Measurements from ENCODE around the gene ARID1B. TPM values are rescaled to one million over a fixed set of nuclear protein-coding genes. Genes with fewer than 3 reads are reported as not detected.

Gene ARID1B
- polyA plus RNA-seq, 4 donors, result 57.0 to 87.6 (median 71.7) TPM

DNA sequence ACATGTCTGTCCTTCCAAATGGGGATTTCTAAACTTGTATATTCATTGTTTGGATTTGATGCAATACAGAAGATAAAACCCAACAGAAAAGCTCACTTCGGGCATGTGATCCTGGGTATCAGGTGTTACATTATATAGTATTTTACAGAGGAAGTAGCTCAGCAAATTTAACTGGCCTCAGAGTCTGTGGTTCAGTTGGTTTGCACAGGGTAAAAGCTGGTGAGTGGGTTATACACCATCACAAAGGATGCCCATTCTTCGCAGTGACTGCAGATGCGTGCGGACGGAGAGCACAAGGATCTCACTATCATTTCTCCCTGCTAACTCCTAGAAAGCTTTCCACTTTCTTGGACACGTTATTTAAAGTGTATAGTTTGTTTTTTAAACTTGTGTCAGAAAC, 309.5 kb downstream of the ARID1B start:
- DNase-seq (ENCODE audit: low read depth in 4 of 4, low spot score in 3 of 4), result no peak

DNA sequence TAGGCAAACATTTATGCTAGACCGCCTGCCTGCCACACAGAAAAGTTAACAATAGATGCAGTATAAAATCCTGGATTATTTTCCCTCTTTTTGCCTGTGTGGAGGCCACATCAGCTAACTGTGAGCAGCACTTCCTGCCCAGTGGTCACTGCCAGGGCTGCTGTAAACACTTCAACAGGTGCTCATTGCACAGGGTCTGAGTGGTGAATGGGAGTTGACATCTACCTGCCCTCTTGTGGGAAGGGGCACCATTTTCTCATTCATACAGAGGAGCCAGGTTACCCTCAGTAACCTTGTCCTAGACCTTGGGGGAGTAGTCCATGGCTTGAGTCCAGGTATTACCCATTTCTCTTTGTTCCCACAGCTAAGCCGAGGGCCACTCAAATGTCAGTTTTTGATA, 310.8 kb downstream of the ARID1B start:
- no peak for DNase-seq (ENCODE audit: low read depth in 4 of 4, low spot score in 3 of 4)

DNA sequence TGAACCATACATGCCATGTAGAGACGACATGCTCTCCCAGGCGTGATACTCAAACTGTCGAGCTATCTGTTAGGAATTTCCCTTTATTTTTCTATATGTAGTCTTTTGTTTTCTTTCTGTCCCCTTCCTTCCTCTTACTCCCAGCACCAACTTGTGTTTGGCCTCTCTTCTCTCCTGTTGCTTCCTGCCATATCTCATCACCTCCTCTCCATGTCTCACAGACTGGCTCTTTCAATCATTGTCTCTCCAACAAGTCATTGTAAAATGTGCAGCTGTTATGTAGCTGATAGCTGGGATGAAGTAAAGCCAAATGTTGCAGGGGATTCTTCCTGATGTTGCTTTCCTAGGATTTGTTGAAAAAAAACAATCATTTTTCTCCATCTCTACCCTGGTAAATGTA, 311.7 kb downstream of the ARID1B start:
- DNase-seq (ENCODE audit: low read depth in 4 of 4, low spot score in 3 of 4), result no peak

DNA sequence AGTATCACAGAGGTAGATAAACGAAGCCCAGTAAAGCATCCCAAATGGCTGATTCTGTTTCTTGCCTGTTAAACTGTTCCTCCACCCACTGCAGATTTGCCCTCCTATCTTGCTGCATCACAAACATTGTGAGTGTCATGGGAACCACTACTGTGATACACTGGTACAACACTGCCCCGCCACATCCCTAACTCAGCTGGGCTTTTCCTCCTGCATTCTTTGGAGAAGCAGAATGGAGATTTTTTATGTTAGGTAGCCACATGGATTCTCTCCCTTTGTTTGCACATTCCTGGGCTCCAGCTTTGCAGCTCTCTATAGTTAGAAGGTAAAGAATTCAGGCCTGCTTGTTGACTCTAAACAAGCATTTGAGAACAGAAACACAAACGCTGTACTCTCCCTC, 312.1 kb downstream of the ARID1B start:
- no peak for DNase-seq (ENCODE audit: low read depth in 4 of 4, low spot score in 3 of 4)

DNA sequence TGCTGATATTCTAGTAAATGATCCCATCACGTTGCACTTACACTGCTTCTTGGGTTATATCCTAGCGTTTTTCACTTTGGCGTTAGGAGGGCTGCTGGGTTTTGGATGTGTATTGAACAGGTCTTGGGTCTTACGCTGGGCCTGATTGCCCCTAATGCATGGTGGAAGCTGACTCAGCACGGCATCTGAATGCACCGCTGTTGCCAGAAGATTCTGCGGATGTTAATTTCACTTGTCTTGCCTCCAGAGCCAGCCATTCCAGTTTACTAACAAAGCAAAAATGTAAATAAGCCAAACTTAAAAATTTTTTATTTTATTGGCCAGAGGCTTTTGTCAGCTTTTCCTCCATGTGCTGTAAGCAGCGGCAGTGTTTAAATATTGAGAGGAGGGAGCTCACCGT, 312.7 kb downstream of the ARID1B start:
- no peak for DNase-seq (ENCODE audit: low read depth in 4 of 4, low spot score in 3 of 4)

DNA sequence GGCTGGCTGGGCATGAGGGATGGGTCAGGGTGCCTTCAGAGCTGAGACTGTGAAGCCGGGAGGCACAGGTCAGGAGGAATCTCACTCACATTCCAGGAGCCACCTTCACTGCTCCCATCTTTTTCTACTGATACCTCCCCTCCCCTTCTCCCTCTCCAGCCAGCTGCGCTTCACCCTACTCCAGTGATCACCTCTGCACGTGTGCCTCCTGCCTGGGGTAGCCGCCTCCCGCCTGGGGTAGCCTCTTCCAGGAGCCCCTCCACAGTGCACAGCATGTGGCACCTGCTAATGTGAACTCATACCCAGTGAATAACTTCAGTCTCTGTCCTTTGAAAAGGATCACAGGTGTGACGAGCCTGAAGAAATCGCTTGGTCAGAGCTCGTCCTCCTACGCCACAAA, 313.6 kb downstream of the ARID1B start:
- DNase-seq (ENCODE audit: low read depth in 4 of 4, low spot score in 3 of 4), result no peak

DNA sequence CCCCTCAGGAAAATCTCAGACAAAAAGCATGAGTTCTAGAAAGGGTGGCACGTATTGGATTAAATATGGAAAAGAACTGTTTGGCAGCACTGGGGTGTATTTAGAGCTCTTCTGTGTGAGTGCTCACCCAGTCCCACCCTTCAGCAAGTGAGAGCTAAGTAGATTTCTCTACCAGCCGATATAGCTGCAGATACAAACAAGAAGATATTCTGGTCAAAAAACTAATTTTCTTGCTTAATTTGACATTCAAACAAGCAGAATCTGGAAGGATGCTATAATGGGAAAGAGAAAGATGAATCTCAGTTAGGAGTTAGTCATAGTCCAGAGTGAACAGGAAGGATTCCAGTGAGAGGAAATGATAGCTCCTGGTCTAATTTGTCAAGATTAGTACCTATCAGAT, 314.1 kb downstream of the ARID1B start:
- DNase-seq (ENCODE audit: low read depth in 4 of 4, low spot score in 3 of 4), result no peak

DNA sequence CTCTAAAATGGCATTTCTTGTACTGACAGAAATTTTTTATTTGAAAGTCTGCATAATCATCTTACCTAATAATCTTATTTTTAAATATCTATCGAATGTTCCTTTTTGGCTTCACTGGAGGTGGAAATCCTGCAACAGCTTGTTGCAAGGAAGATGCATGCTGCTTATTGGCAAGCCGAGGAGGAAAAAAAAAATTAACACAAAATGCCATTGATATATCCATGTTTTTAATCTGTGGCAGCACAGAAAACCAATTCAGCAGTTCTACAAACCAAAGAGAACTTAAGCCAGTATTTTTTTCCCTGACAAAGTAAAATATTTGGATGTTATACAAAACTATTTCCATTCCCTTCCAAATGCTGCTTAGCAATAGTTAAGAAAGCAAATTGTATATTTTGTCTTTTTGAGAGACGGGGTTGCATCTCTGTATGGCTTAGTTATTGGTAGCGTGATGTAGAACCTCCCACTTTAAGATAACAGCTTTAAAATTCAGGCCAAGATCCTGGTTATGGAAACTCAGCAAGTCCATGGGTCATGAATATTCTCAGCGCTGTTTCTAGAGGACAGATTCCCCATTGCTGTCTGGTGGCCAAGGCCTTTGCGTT, 314.8 kb downstream of the ARID1B start:
- DNase-seq (ENCODE audit: low read depth in 4 of 4, low spot score in 3 of 4), result no peak

DNA sequence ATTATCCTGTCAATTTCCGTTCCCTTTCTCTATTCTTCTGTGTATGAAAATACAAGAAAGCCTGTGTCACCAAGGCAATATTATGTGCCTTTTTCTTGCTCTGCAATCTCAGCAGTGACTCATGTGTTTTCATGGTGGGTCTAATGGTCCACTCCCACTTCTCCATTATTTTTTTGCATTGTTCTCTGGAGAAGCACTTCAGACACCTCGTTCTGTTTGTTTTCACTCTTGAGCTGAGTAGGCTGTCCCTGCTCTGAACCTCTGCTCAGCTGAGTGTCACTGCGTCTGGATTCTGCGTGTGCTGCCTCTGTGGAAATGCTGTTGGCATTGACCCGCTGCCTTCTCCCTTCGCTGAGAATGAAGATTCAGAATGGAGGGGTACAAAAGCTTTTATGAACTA, 315.6 kb downstream of the ARID1B start:
- no peak for DNase-seq (ENCODE audit: low read depth in 4 of 4, low spot score in 3 of 4)

DNA sequence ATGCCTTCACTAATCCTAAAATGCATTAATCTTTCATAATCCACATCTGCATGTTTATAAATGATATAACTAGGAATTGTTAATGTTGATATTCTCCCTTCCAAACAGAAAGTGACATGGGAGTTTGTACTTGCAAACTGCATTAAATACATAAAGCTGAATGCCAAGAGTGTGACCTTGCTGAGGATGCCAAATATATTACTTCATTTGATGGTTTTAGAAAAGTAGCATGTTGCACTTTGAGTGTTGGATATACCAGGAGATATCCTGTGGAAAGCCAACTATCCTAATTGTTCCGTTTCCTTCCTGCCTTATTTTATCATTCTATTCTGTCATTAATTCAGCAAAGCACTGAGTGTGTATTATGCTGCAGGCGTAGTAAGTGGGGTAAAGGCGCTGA, 316.4 kb downstream of the ARID1B start:
- DNase-seq (ENCODE audit: low read depth in 4 of 4, low spot score in 3 of 4), result no peak

DNA sequence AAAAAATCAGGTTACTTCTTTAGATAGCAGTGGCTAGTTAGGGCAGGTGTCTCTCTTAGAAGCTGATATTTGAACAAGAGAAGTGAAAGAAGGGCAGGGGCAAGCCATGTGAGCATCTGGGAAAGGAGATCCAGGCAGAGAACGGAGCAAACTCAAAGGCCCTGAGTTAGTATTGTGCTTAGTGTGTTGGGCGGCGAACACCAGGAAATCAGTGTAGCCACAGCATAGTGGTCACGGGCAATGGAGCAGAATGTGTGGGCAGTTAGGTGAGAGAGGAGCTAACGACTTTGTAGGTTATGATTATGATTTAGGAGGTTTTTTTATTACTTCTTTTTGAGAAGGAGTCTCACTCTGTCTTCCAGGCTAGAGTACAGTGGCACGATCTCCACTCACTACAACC, 316.9 kb downstream of the ARID1B start:
- no peak for DNase-seq (ENCODE audit: low read depth in 4 of 4, low spot score in 3 of 4)

DNA sequence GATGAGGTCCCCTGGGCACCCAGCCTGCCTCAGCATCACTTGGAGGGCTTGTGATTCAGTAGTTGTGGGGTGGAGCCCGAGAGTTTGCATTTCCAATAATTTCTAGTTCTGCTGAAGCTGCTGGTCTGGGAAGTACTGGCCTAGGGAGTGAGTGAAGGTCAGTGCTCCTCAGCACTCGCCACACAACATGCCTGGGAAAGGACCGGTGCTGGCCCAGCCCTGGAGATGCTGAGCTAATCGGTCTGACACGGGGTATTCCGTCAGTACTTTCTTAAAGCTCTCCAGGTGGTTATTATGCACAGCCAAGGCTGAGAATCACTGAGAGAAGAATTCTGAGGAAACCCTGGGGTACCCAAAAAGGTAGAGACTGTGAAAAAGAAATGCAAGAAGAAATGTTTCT, 317.9 kb downstream of the ARID1B start:
- DNase-seq (ENCODE audit: low read depth in 4 of 4, low spot score in 3 of 4), result no peak

DNA sequence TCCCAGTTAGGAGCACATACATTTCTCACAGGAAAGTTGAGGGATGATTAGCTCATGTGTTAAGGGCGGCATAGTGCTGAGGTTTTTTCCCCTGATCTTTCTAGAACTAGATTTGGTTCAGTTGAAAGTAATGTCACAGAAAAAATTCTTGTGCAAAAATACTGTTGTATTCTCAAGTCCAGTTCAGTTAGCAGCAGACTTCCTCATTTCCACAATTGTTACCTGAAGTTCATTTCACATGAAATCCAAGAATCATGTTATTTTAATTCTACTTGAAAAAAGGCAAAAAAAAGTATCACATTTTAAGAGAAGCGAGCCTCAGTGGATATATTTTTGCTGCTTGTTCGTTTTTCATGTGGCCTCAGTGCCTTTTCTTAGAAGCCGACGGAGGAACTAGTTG, 318.4 kb downstream of the ARID1B start:
- DNase-seq (ENCODE audit: low read depth in 4 of 4, low spot score in 3 of 4), result no peak

DNA sequence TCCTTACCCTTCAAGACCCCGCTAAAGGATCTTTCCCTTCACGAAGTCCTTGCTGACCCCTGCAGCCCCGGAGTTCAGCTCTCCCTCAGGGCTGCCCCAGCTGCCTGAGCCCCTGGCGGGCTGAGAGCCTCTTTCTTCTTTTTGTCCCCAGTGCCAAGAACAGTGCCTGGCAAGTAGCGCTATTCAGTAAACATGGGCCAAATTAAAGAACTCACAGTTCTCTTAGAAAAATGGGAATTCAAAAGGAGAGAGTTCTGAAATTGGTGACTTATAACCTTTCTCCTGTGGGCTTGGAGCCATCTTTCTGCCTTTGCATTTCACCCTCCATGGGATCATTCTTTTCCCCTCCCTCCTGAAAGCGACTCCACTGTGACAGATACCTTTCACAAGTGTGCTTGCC, 318.9 kb downstream of the ARID1B start:
- DNase-seq (ENCODE audit: low read depth in 4 of 4, low spot score in 3 of 4), result no peak

DNA sequence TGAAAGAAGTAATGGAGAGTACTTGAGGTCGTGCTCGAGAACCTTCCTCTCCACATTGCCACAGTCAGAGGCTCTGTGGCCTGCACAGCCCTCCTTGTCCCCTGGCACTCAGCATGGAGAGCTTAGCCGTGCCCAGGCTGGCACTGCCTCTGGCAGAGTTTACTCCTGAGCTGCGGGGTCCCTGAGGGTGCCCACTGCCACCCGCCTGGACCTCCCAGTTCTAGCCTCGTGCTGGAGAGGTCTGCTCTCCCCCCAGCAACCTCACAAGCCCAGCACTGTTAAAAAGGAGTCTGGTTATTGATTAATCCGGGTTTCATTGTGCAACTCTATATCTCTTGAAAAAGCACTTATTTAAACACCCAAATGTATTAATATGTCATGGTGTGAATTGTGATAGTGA, 319.3 kb downstream of the ARID1B start:
- no peak for DNase-seq (ENCODE audit: low read depth in 4 of 4, low spot score in 3 of 4)

DNA sequence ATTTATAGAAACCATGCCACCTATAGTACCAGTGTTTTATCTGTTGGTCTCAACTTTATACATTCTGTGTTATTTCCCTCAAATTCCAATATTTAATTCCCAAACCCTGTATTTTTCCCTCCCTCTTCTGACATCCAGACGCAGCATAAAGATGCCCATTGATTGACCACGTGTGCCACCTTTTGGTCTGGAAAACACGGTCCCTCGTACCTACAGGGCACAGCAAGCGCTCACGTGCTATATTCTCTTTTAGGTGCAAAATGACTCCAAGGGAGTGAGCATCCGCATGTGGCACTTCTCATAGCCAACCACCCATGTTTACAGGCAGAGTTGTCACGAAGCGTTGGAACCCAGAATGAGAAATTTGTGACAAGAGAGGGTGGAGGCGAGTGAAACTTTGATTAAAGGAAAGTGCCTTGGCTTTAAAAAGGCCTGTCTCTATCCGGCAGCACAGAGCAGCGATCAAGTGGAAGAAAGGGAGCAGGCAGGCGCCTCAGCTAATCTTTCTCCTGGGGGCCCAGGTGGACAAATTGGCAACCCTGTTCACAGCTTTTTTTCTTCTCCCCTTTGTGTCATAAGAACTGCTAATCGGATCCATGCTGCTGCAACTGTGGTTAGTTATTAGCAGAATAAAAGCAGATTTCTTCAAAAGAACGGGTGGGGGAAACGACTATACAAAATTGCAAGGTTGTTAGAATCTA, 320.2 kb downstream of the ARID1B start:
- DNase-seq (ENCODE audit: low read depth in 4 of 4, low spot score in 3 of 4), result no peak

DNA sequence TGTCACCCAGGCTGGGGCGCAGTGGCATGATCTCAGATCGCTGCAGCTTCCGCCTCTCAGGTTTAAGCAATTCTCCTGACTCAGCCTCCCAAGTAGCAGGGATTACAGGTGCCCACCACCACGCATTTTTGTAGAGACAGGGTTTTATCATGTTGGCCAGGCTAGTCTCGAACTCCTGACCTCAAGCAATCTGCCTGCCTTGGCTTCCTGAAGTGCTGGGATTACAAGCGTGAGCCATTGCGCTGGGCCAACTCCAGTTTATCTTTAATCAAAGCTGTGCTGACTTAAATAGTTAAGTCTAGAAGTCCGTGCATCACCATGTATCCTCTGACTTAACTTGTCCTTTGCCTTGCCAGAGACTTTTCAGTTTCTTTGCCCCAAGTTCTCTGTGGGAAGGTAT, 321.8 kb downstream of the ARID1B start:
- DNase-seq (ENCODE audit: low read depth in 4 of 4, low spot score in 3 of 4), result no peak

DNA sequence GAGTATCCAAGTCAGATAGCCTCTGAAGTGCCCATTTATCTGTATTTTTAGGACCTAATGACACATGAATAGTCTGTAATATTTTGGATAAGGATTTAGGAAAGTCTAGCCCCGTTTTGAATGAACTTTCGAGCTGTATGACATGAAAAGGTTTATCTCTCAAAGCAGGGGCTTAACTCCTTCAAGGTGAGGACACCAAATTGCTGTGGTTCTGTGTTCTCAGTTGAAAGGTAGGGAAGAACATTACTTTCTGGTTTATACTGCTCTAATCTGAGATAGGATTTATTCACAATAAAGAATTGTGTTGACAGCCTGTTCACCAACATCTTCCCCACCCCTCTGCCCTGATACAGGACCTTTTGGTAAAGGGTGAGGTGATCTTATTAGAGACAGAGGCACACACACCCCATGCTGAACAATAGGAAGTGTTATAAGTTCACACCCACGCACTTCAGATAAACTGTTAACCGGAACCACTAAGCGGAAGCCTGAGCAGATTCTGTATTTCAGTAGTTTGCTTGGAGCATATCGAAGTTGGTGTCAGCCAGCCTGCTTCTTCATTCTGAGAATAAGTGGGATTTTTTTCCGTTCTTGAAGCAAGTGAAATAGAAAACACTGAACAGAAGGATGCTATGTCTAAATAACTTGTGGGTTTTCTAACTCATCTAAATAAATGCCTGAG, 322.9 kb downstream of the ARID1B start:
- no peak for DNase-seq (ENCODE audit: low read depth in 4 of 4, low spot score in 3 of 4)

DNA sequence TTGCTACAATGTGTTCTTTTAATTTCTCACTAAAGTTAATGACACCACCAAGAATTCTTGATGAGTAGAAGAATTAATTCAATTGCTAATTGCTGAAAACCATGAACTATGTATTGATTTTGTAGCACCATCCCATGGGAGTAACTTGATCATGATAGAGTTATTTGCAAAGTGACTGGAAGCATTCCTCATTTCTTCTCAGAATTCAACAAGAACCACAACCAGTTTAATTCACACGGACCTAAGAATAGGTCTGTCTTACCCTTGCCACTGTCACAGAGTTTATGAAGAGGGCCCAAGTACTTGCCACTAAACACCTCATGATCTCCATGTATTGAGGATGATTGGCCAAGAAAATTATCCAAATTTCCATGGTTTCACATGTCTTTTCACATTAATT, 324.0 kb downstream of the ARID1B start:
- DNase-seq (ENCODE audit: low read depth in 4 of 4, low spot score in 3 of 4), result no peak

DNA sequence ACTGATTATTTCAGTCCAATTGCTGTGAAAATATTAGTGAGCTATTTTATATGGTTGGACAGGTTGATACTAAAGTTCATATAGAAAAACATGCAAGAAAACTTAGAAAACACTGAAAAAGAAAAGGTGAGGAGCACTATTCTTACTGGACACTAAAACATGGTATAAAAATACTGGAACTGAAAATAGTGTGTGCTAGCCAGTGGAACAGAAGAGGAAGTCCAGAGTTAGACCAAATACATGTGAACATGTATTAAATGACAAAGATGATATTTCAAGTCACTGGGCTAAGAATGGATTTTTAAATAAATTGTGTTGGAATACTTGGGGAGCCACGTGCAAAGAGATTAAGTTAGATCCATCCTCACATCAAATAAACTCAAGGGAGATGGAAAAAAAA, 327.6 kb downstream of the ARID1B start:
- no peak for DNase-seq (ENCODE audit: low read depth in 4 of 4, low spot score in 3 of 4)

DNA sequence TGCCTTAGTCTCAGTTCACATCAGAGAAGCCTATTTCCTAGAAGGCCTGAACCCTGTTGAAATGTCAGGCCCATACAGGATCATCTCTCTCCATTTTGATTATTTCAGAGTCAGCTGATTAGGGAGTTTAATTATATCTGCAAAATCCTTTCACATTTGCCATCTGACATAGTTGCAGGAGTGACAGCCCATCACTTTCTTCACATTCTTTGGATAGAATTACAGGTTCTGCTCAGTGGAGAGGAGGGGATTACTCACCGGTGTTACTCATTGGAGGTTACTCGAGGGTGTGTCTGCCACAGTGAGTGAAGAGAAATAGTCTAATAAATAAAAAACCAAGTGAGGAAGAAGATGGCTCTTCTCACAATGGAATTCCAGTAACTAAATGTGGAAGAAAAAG, 329.3 kb downstream of the ARID1B start:
- DNase-seq (ENCODE audit: low read depth in 4 of 4, low spot score in 3 of 4), result no peak

DNA sequence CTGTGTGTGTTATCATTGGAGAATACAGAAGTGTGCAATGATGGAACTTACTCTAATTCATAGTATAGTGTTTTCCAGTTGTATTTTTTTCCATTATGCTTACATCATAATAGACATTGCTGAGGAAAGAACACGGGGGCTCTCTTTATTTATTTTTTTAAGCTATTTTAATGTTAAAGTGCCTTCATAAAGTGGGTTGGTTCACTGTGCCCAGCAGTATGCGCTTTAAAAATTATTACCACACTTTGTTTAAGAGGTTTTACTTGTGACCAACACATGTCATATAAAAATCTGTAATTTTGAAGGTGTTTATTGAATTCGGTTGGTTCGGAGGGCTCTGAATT, 330.4 kb downstream of the ARID1B start:
- DNase-seq (ENCODE audit: low read depth in 4 of 4, low spot score in 3 of 4), result no peak
